ENCODE measurements around the gene SSH2. TPM values are rescaled to one million over a fixed set of nuclear protein-coding genes. Genes with fewer than 3 reads are reported as not detected.

The SSH2 gene
- polyA plus RNA-seq, 3 donors: 31.9 to 66.6 (median 54.0) TPM

DNA sequence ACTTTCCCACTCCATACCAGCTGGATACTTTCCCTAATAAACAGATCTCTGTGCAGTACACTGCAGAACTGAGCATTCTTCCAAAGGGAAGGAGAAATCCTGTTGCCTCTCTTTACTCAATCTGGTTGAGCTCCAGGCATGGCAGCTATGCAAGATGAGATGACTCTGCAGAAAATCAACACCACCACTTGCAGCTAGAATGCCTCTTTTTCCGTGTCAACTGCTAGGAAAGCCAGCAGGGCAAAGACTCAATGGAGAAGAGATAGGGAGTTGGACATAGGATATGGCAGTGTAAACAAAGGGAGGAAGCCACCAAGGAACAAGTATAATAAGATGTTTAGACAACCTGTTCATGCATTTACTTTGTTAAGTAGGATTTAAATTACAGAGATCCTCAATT lies 266.9 kb downstream of the SSH2 start:
- Mint-ChIP-seq H3K27me3 (ENCODE audit: low read depth in 3 of 3) (no peaks in the 10 kb centered on the region), H3K4me1 (peaks cover 23% of the 10 kb centered on the region), H3K9me3 (peaks cover 0 to 2% (median 0%) of the 10 kb centered on the region in 7 donors), H3K4me3 (no peak overlapping the region), H3K27ac (peak overlapping the region in 4 of 7 donors; percentile 76 to 88 (median 78)), H3K36me3 (peaks cover 50 to 88% of the 10 kb centered on the region in 2 donors)
- no peak overlapping the region for H3K9ac ChIP-seq (ENCODE audit: insufficient read depth, low read length, poor library complexity, severe bottlenecking)
- H3K79me2 ChIP-seq (ENCODE audit: insufficient read depth, low read length): peaks cover 21% of the 10 kb centered on the region
- H2AFZ ChIP-seq (ENCODE audit: insufficient read depth, low read depth, low read length, poor library complexity, severe bottlenecking): no peak overlapping the region
- no peak overlapping the region for H3K4me3 ChIP-seq (replicated peaks in 1 of 3; ENCODE audit: low read depth in 2 of 3, low read length in 3 of 3)
- peaks cover 64 to 95% of the 10 kb centered on the region in 2 donors for H3K36me3 ChIP-seq (replicated peaks in 1 of 2; ENCODE audit: control insufficient read depth in 1 of 2, insufficient read depth in 2 of 2, low read length in 2 of 2)
- no CpG with 5 or more reads among the region's 1 CpG for WGBS (ENCODE audit: insufficient coverage)
- no peaks in the 10 kb centered on the region for H3K9me3 ChIP-seq (replicated peaks in 1 of 2; ENCODE audit: control insufficient read depth in 1 of 2, insufficient read depth in 1 of 2, low read length in 2 of 2)
- DNase-seq: peak in 1 of 3 donors; percentile 17
- intact Hi-C loops (cut with micrococcal nuclease): no loop called here
- H3K27ac ChIP-seq (ENCODE audit: low read depth in 1 of 2, low read length in 2 of 2): peak overlapping the region in 1 of 2 donors; percentile 60
- no peak overlapping the region for H3K4me2 ChIP-seq (replicated peaks; ENCODE audit: extremely low read depth, low read length, poor library complexity, severe bottlenecking)
- no peaks in the 10 kb centered on the region for H3K27me3 ChIP-seq (ENCODE audit: control insufficient read depth in 2 of 2, insufficient read depth in 2 of 2, low read length in 2 of 2)
- H3K4me1 ChIP-seq (ENCODE audit: control insufficient read depth in 1 of 2, insufficient read depth in 2 of 2, low read length in 2 of 2): peaks cover 28 to 31% of the 10 kb centered on the region in 2 donors
- H4K20me1 ChIP-seq (ENCODE audit: insufficient read depth, low read length): peaks cover 71% of the 10 kb centered on the region
- TF ChIP-seq, protein P1, sequence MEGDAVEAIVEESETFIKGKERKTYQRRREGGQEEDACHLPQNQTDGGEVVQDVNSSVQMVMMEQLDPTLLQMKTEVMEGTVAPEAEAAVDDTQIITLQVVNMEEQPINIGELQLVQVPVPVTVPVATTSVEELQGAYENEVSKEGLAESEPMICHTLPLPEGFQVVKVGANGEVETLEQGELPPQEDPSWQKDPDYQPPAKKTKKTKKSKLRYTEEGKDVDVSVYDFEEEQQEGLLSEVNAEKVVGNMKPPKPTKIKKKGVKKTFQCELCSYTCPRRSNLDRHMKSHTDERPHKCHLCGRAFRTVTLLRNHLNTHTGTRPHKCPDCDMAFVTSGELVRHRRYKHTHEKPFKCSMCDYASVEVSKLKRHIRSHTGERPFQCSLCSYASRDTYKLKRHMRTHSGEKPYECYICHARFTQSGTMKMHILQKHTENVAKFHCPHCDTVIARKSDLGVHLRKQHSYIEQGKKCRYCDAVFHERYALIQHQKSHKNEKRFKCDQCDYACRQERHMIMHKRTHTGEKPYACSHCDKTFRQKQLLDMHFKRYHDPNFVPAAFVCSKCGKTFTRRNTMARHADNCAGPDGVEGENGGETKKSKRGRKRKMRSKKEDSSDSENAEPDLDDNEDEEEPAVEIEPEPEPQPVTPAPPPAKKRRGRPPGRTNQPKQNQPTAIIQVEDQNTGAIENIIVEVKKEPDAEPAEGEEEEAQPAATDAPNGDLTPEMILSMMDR (IDR thresholded peaks at IDR 0.05): no peak

DNA sequence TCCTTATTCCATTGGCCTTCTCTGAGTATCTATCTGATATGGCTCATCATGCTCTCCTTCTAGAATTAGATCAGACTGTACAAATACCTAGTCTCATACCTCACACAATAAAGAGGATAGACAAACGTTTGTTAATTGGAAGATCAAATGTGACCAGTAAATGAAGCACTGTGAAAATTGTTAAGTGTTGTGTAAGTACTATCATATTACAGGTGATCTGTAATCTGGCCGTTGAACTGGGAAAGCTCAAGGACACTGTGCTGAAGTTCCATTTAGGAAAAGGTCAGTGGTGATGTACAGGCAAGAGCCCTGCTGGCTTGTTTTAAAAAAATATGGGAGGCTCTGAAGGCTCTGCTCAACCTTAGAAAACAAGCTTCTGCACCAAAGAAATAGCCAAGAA lies 268.8 kb downstream of the SSH2 start:
- Histone ChIP-seq H3K27ac (ENCODE audit: low read depth in 1 of 2, low read length in 2 of 2) (peak overlapping the region in 1 of 2 donors; percentile 9), H3K36me3 (replicated peaks in 1 of 2; ENCODE audit: control insufficient read depth in 1 of 2, insufficient read depth in 2 of 2, low read length in 2 of 2) (peaks cover 58 to 93% of the 10 kb centered on the region in 2 donors), H3K27me3 (ENCODE audit: control insufficient read depth in 2 of 2, insufficient read depth in 2 of 2, low read length in 2 of 2) (no peaks in the 10 kb centered on the region), H3K4me3 (replicated peaks in 1 of 3; ENCODE audit: low read depth in 2 of 3, low read length in 3 of 3) (no peak overlapping the region), H3K9ac (ENCODE audit: insufficient read depth, low read length, poor library complexity, severe bottlenecking) (no peak overlapping the region), H3K9me3 (replicated peaks in 1 of 2; ENCODE audit: control insufficient read depth in 1 of 2, insufficient read depth in 1 of 2, low read length in 2 of 2) (no peaks in the 10 kb centered on the region), H4K20me1 (ENCODE audit: insufficient read depth, low read length) (peaks cover 65% of the 10 kb centered on the region), H3K79me2 (ENCODE audit: insufficient read depth, low read length) (peaks cover 21% of the 10 kb centered on the region), H2AFZ (ENCODE audit: insufficient read depth, low read depth, low read length, poor library complexity, severe bottlenecking) (no peak overlapping the region), H3K4me1 (ENCODE audit: control insufficient read depth in 1 of 2, insufficient read depth in 2 of 2, low read length in 2 of 2) (peaks cover 27 to 31% of the 10 kb centered on the region in 2 donors), H3K4me2 (replicated peaks; ENCODE audit: extremely low read depth, low read length, poor library complexity, severe bottlenecking) (no peak overlapping the region)
- H3K9me3 Mint-ChIP-seq: peaks cover 0 to 2% (median 0%) of the 10 kb centered on the region in 7 donors
- TF ChIP-seq, protein P1 (IDR thresholded peaks at IDR 0.05): no peak
- H3K36me3 Mint-ChIP-seq: peaks cover 45 to 89% of the 10 kb centered on the region in 2 donors
- peak overlapping the region in 2 of 7 donors; percentile 12 to 27 for H3K27ac Mint-ChIP-seq
- H3K4me3 Mint-ChIP-seq: no peak overlapping the region
- no peaks in the 10 kb centered on the region for H3K27me3 Mint-ChIP-seq (ENCODE audit: low read depth in 3 of 3)
- 100% methylated on average over 2 of the region's 2 CpGs for WGBS (ENCODE audit: insufficient coverage)
- H3K4me1 Mint-ChIP-seq: peaks cover 23% of the 10 kb centered on the region
- no peak for DNase-seq
- intact Hi-C loops (cut with micrococcal nuclease): no loop called here
